Glutamatergic neuron (in vitro differentiated cells): ENCODE data around the gene SLCO2B1. TPM values are rescaled to one million over a fixed set of nuclear protein-coding genes. Genes with fewer than 3 reads are reported as not detected.

Experiments
- DNase-seq: peaks from one replicate; pipeline ENCODE4 v3.0.0; 2022
- H3K27ac Mint-ChIP-seq: one replicate; pipeline ENCODE4 v1.8.0; 2020; ENCODE audit warnings: mild to moderate bottlenecking, mixed read lengths, inconsistent platforms; ENCODE audit not compliant: unreplicated experiment
- H3K27me3 Mint-ChIP-seq: one replicate; pipeline ENCODE4 v1.8.0; 2020; ENCODE audit warnings: mild to moderate bottlenecking, moderate library complexity, mixed read lengths, inconsistent platforms; ENCODE audit not compliant: unreplicated experiment
- H3K36me3 Mint-ChIP-seq: one replicate; pipeline ENCODE4 v1.8.0; 2020; ENCODE audit warnings: mild to moderate bottlenecking, mixed read lengths, inconsistent platforms; ENCODE audit not compliant: unreplicated experiment
- H3K4me1 Mint-ChIP-seq: one replicate; pipeline ENCODE4 v1.8.0; 2020; ENCODE audit warnings: mild to moderate bottlenecking, low read depth, mixed read lengths, inconsistent platforms; ENCODE audit not compliant: unreplicated experiment
- H3K4me3 Mint-ChIP-seq: one replicate; pipeline ENCODE4 v1.8.0; 2020; ENCODE audit warnings: mild to moderate bottlenecking, mixed read lengths, inconsistent platforms; ENCODE audit not compliant: unreplicated experiment
- H3K9me3 Mint-ChIP-seq: one replicate; pipeline ENCODE4 v1.8.0; 2020; ENCODE audit warnings: mild to moderate bottlenecking, moderate library complexity, mixed read lengths, inconsistent platforms; ENCODE audit not compliant: unreplicated experiment
- CTCF ChIP-seq: fragments of 200-600 bp; sonication (generic); IDR thresholded peaks from one replicate; pipeline ENCODE4 v1.5.0; 2021; ENCODE audit not compliant: partially characterized antibody, unreplicated experiment
- total RNA-seq: library from RNA; stranded (reverse); fragmentation: NEBNext Ultra II Directional; extraction: Animal tissue kit (Norgen Biotek cat#: 25700); gene quantifications from one replicate; pipeline ENCODE4 v1.2.1, GENCODE V29; 2021; ENCODE audit not compliant: unreplicated experiment

Gene SLCO2B1
- total RNA-seq, 1 donor from 2014 or later = not detected

- no peak for TF ChIP-seq CTCF
- H3K4me1 Mint-ChIP-seq = peaks cover 7% of the 10 kb centered on the region
- no peak for DNase-seq
- no peaks in the 10 kb centered on the region for H3K36me3 Mint-ChIP-seq
- H3K27me3 Mint-ChIP-seq = peaks cover 7% of the 10 kb centered on the region
- H3K4me3 Mint-ChIP-seq = no peak overlapping the region
- H3K27ac Mint-ChIP-seq = no peak overlapping the region
- peaks cover 6% of the 10 kb centered on the region for H3K9me3 Mint-ChIP-seq
Observed at GRCh38 chr11:75203641-75204011, 52.7 kb downstream of the SLCO2B1 start.

GRCh38 chr11:75204012-75204674 lies 53.2 kb downstream of the SLCO2B1 start:
- Mint-ChIP-seq H3K36me3 (no peaks in the 10 kb centered on the region), H3K9me3 (peaks cover 6% of the 10 kb centered on the region), H3K4me1 (peaks cover 4% of the 10 kb centered on the region), H3K27ac (no peak overlapping the region), H3K27me3 (peaks cover 7% of the 10 kb centered on the region), H3K4me3 (no peak overlapping the region)
- no peak for DNase-seq
- no peak for TF ChIP-seq CTCF

- peak; percentile 94 for DNase-seq
- Mint-ChIP-seq H3K4me3 (no peak overlapping the region), H3K36me3 (no peaks in the 10 kb centered on the region), H3K9me3 (peaks cover 4% of the 10 kb centered on the region), H3K27ac (no peak overlapping the region), H3K27me3 (peaks cover 4% of the 10 kb centered on the region), H3K4me1 (no peaks in the 10 kb centered on the region)
- peak; percentile 96 for TF ChIP-seq CTCF
Observed at GRCh38 chr11:75204685-75205563, 54.0 kb downstream of the SLCO2B1 start.

- Mint-ChIP-seq H3K9me3 (peaks cover 2% of the 10 kb centered on the region), H3K4me1 (no peaks in the 10 kb centered on the region), H3K36me3 (no peaks in the 10 kb centered on the region), H3K27ac (no peak overlapping the region), H3K4me3 (no peak overlapping the region), H3K27me3 (peaks cover 2% of the 10 kb centered on the region)
- no peak for DNase-seq
- TF ChIP-seq CTCF = no peak
Observed at GRCh38 chr11:75205564-75206020, 54.7 kb downstream of the SLCO2B1 start.

- Mint-ChIP-seq H3K9me3 (no peaks in the 10 kb centered on the region), H3K36me3 (peaks cover 4% of the 10 kb centered on the region), H3K27me3 (peaks cover 2% of the 10 kb centered on the region), H3K27ac (no peak overlapping the region), H3K4me3 (no peak overlapping the region), H3K4me1 (no peaks in the 10 kb centered on the region)
- TF ChIP-seq CTCF = no peak
- DNase-seq = no peak
Observed at GRCh38 chr11:75208446-75208845, 57.5 kb downstream of the SLCO2B1 start.
